HPDE6-E6E7 (cell line): Measurements from ENCODE around the gene PLAC1.

Experiments
- DNase-seq: peaks from one replicate; pipeline ENCODE4 v3.0.0; 2011; ENCODE audit warnings: missing footprints; ENCODE audit errors: extremely low spot score

PLAC1 gene

GRCh38 chrX:134588806-134589205 is 69.5 kb downstream of the PLAC1 start:
- no peak for DNase-seq

DNA sequence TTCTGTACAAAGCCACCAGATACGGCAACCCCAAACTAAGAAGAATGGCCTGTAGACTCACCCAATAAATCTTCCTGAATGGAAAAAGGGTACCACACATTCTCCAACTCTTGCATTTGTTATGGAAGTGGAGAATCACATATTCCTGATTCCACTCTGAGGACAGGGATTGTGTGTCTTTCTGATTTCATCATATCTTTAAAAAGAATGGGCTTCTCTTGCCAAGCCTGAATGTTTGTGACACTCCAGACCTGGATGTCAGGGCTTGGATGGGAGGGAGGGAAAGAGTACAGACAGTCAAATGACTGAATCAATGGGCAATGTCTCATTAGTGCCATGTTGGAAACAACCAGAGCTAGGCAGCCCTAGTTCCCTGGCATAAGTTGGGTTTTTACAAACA is 77.4 kb downstream of the PLAC1 start:
- DNase-seq: no peak

- no peak for DNase-seq
These were observed 84.6 kb downstream of the PLAC1 start for GRCh38 chrX:134573683-134574035.

DNA sequence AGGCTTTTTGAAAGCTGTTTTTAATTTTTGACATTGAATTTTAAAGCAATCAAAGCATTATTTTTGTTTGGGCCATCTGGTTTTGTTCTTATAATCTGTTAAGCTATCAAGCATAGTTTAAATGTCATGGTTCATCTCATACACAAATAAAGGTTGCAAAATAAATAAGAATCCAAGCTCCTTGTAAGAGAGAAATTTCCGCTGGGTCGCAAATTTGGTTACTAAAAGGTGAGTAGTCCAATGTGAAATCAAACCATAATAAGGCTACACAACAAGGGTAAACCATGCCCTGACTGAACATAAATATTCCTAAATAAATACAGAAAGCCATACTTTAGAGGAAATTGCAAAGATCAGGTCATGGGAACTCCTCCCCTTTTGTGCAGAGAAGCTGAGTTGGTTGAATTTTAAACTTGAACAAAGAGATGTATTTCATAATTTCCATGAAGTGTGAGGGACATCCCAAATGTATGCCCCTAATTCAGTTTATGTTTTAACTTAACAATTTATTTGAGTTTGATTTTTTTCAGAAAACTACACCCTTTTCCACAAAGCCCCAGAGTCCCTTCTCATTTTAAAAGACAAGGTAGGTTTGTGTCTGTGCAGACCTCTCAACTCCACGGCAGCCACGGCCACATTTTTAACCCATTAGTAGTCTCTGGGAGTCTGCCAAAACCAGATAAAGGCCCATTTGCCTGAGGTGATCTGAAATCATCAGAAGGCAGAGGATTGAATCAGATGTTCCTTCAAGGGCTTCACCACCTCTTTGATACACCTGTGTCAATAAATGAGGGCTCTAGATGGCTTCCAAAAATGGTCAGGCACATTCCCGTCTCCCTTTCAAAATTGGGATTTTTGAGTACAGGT is 85.2 kb downstream of the PLAC1 start:
- no peak for DNase-seq

- DNase-seq: no peak
These were observed 86.5 kb downstream of the PLAC1 start for GRCh38 chrX:134571796-134572195.

DNA sequence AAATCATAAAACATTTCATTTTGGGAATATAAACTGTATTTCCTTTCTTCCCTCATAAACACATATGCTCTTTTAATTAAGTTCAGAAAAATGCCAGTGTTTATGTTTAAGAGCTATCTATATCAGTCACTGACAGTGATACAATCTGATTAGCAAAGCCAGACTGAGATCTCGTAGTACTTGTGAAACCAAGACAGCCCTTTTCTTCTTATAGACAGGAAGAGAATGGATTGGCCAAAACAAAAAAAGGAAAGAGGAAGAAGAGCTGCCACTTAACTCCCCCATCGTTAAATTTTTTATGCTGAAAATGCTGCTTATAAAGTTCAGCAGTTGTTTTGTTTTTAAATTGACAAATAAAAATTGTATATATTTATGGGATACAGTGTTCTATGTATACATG is 87.4 kb downstream of the PLAC1 start:
- DNase-seq: no peak

GRCh38 chrX:134570509-134570846 is 87.8 kb downstream of the PLAC1 start:
- DNase-seq: no peak

GRCh38 chrX:134569306-134569705 is 89.0 kb downstream of the PLAC1 start:
- no peak for DNase-seq

GRCh38 chrX:134568285-134569016 is 89.8 kb downstream of the PLAC1 start:
- DNase-seq: no peak

DNA sequence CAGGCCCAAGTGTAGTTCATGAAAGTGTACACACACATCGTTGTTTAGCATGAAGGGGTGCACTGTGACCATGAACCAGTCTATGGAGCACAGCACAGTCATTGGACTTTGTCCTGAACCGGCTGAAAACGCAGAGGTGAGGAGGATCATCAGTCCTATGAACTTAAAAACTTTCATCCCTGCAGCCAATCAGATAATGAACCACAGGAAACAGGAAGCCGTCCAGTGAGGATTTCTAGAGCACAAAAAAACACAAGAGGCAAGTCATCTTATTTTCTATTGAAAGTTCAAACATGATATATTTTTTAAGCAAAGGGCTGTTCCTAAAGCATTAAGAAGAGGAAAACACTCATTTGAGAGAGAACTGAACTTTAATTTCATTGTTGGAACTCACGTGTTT is 91.8 kb downstream of the PLAC1 start:
- DNase-seq: no peak

GRCh38 chrX:134562002-134562401 is 96.3 kb downstream of the PLAC1 start:
- DNase-seq: no peak

GRCh38 chrX:134558133-134558532 is 100.1 kb downstream of the PLAC1 start:
- DNase-seq: no peak

DNA sequence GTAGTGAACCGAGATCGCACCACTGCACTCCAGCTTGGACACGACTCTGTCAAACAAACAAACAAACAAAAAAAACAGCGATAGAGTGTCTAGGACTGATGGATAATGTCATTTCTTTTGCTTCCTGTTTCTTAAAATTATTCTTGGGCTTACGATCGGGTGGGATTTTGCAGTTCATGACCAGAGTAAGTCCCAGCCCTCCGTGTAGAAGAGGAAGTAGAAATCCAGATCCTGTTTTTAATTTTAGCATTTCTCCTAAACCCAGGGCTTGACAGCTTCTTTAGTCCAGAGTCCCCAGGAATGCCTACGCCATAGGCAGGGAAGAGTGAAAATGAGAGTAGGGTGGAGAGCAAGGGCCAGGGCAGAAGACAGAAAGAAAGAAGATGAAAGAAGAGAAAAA is 104.0 kb downstream of the PLAC1 start:
- DNase-seq: no peak

- DNase-seq: no peak
These were observed 105.9 kb downstream of the PLAC1 start for GRCh38 chrX:134552351-134552750.

DNA sequence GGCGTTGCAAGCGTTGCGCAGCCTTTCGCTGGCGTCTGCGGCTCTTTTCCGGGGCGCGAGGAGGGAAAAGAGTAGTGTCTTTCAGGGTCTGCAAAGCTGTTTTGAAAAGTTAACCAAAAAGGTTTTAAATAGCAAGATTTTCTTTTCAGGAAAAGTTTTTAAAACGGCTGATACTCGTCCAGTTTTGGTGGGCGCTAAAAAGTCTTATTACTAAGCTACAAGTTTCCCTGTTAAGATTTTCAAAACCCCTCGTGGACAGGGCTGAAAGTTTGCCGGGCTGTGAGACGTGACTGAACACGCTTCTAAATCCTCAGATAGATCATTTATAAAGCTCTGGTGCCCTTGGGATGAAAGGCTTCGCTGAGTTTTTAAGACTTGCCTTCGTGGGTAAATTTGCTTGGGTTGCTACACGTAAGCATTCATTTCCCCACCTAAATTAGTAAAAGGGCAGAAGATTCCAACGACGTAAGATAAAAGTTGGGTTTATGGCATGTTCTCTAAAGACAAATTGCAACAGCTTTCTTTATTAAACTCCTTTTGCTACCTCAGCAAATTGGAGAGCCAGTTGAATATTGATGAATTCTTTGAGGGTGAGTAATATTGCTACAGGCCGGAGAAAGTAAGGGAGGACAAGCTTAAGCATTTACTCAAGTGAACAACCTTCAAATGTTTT is 106.8 kb downstream of the PLAC1 start:
- DNase-seq: no peak

GRCh38 chrX:134548257-134549201 is 109.7 kb downstream of the PLAC1 start:
- DNase-seq: no peak

- DNase-seq: no peak
These were observed 111.1 kb downstream of the PLAC1 start for GRCh38 chrX:134547047-134547679.

GRCh38 chrX:134546187-134546586 is 112.1 kb downstream of the PLAC1 start:
- no peak for DNase-seq

DNA sequence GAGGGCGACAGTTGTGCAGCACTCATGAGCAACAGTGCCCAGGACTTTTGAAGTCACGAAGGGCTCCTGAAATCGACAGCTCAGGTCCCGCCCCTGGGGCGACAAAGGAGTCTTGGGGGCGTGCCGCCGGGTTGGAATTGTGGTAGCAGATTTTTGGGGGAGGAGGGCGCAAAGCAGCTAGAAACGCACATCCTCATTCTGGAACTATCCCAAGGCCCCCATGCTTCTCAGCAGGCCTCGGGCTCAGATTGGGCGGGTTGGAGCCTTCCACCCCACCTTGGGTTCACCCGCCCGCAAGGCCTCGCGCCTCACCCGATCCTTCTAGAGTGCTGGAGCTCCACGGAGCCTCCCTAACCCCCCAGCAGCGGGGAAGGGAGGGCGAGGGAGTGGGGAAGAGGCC is 112.8 kb downstream of the PLAC1 start:
- DNase-seq: no peak

GRCh38 chrX:134544513-134545151 is 113.6 kb downstream of the PLAC1 start:
- no peak for DNase-seq

GRCh38 chrX:134544135-134544512 is 114.1 kb downstream of the PLAC1 start:
- no peak for DNase-seq
